ENCODE results near the gene FOXD1.

The FOXD1 gene

GRCh38 chr5:73452215-73452614, 3.6 kb upstream of the FOXD1 start:
- no peak for DNase-seq (ENCODE audit: low read depth, low spot score)
- H3K4me3 ChIP-seq (ENCODE audit: low read depth, low read length) = no peak overlapping the region
- no peak for TF ChIP-seq CTCF (IDR thresholded peaks at IDR 0.05; ENCODE audit: low read depth, low read length)
- in situ Hi-C loops (cut with HindIII; ENCODE audit: low sequenced_read_pairs) = no loop called here

- peak; percentile 69 for DNase-seq (ENCODE audit: low read depth, low spot score)
- in situ Hi-C loops (cut with HindIII; ENCODE audit: low sequenced_read_pairs) = no loop called here
- H3K4me3 ChIP-seq (ENCODE audit: low read depth, low read length) = peak overlapping the region; percentile 56
- TF ChIP-seq CTCF (IDR thresholded peaks at IDR 0.05; ENCODE audit: low read depth, low read length) = peak; percentile 60
Observed at GRCh38 chr5:73451224-73452130, 2.9 kb upstream of the FOXD1 start.

- peak overlapping the region; percentile 56 for H3K4me3 ChIP-seq (ENCODE audit: low read depth, low read length)
- DNase-seq (ENCODE audit: low read depth, low spot score) = peak; percentile 51
- in situ Hi-C loops (cut with HindIII; ENCODE audit: low sequenced_read_pairs) = no loop called here
Observed at GRCh38 chr5:73450672-73451223, 2.2 kb upstream of the FOXD1 start.

GRCh38 chr5:73450137-73450536, 1.6 kb upstream of the FOXD1 start:
- no peak overlapping the region for H3K4me3 ChIP-seq (ENCODE audit: low read depth, low read length)
- no peak for TF ChIP-seq CTCF (IDR thresholded peaks at IDR 0.05; ENCODE audit: low read depth, low read length)
- DNase-seq (ENCODE audit: low read depth, low spot score) = peak; percentile 20
- in situ Hi-C loops (cut with HindIII; ENCODE audit: low sequenced_read_pairs) = no loop called here

More at GRCh38 chr5:73450672-73451223, 2.2 kb upstream of the FOXD1 start:
- TF ChIP-seq CTCF (IDR thresholded peaks at IDR 0.05; ENCODE audit: low read depth, low read length) = no peak

GRCh38 chr5:73447530-73448462, 781 bp downstream of the FOXD1 start:
- TF ChIP-seq CTCF (IDR thresholded peaks at IDR 0.05; ENCODE audit: low read depth, low read length) = no peak
- peak overlapping the region; percentile 94 for H3K4me3 ChIP-seq (ENCODE audit: low read depth, low read length)
- DNase-seq (ENCODE audit: low read depth, low spot score) = peak; percentile 74
- in situ Hi-C loops (cut with HindIII; ENCODE audit: low sequenced_read_pairs) = no loop called here
